Rectal smooth muscle tissue (tissue), 1 donor: ENCODE results near the gene BRD7.

Experiments used
- H3K27ac ChIP-seq: one replicate; pipeline ENCODE4 v1.7.0; 2013; ENCODE audit warnings: low read depth, low read length, inconsistent platforms
- H3K27me3 ChIP-seq: one replicate; pipeline ENCODE4 v1.7.0; 2013; ENCODE audit warnings: low read length; ENCODE audit not compliant: control insufficient read depth, insufficient read depth
- H3K36me3 ChIP-seq: one replicate; pipeline ENCODE4 v1.7.0; 2013; ENCODE audit warnings: low read length; ENCODE audit not compliant: control insufficient read depth, insufficient read depth
- H3K4me1 ChIP-seq: one replicate; pipeline ENCODE4 v1.7.0; 2013; ENCODE audit warnings: low read length; ENCODE audit not compliant: control insufficient read depth, insufficient read depth
- H3K4me3 ChIP-seq: one replicate; pipeline ENCODE4 v1.7.0; 2013; ENCODE audit warnings: low read length
- H3K9ac ChIP-seq: one replicate; pipeline ENCODE4 v1.7.0; 2013; ENCODE audit warnings: low read length

BRD7 gene

DNA sequence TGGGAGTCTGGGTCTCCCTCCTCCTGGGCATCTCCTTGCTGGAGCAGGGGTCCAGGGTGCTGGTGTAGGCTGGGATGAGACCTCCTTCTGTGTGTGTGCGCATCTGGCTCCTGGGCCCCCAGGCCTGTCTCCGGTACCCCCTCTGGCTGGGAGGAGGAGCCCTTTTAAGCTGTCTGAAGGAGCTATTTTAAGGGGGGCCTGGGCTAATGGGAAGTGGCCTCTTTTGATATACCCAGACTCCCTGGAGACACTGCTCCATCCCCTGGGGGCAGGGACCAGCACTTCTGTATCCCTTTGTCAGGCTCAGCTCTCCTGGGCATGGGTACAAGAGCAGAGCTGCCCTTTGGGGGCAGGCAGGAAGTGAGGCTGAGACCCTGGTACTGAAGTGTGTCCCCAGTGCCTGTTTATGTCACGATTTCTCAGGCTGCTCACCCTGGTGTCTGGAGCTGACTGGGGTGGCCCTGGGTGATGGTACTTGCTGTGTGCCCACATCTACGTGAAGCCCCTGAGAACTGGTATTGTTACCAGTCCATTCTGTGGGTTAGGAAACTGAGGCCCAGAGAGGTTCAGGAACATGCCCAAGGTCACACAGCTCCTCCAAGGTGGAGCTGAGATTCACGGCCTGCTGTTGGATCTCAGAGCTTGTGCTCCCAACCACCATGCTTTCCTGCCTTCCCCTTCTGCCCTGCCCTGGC lies 96.0 kb downstream of the BRD7 start:
- no peak overlapping the region for H3K4me3 ChIP-seq
- no peaks in the 10 kb centered on the region for H3K27me3 ChIP-seq
- H3K4me1 ChIP-seq = no peaks in the 10 kb centered on the region
- H3K9ac ChIP-seq = no peak overlapping the region
- no peaks in the 10 kb centered on the region for H3K36me3 ChIP-seq
- H3K27ac ChIP-seq = no peak overlapping the region

DNA sequence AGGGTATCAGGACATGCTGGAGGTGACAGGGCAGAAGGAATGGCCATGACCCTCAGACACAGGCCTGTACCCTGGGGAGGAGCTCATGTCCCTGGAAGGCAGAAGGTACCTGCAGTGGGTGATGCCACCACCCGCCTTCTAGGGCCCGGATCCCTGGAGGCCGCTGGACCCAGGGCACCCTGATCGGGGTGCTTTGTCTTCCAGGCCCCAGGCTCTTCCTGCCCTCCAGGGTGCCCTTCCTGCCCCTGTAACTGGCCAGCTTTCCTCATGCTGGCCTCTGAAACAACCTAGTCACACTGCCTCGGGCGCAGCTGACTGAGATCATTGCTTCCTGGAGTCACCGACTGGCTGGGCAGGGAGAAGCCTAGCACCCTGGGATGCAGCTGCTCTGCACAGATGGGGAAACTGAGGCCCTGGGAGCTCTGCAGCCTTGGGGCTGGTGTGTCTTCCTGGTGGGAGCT lies 96.6 kb downstream of the BRD7 start:
- Histone ChIP-seq H3K4me3 (no peak overlapping the region), H3K4me1 (no peaks in the 10 kb centered on the region), H3K9ac (no peak overlapping the region), H3K27ac (no peak overlapping the region), H3K36me3 (no peaks in the 10 kb centered on the region), H3K27me3 (no peaks in the 10 kb centered on the region)

DNA sequence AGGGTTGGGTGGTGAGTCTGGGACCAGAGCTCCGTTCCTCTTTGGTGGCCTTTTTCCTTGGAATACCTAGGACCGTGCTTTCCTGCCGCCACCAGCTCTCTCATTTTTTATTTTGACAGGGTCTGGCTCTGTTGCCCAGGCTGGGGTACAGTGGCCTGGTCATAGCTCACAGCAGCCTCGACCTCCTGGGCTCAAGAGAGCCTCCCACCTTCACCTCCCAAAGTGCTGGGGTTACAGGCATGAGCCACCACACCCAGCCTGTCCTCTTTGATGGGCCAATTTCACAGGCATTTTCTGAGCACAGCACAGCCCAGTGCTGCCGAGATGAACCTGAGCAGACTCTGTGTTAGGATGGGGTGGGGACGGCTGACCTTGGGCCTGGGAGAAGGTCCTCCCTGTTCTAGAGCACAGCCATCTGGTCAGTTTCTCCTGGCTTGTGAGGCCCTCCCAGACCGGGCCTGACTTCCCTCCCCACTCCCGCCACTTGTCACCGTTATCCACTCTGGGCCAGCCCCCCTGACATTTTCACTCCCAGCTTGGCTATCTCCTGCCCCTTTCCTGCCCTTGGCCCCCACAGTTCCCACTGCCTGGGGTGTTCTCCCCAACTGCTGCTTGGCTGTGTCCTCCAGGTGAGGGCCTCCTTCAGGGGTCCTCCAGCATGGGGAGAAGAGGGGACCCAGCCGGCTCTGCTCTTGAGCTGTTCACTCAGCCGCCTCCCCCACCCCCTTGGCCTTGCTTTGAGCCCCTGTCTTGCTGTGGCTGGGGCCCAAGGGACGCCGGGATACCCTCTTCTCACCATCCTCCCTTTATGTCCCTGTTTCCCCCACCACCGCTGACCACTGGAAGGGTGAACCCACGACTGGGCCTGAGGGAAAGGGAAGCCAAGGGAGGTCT lies 97.4 kb downstream of the BRD7 start:
- H3K4me1 ChIP-seq = no peaks in the 10 kb centered on the region
- H3K9ac ChIP-seq = no peak overlapping the region
- no peak overlapping the region for H3K27ac ChIP-seq
- no peaks in the 10 kb centered on the region for H3K36me3 ChIP-seq
- H3K27me3 ChIP-seq = no peaks in the 10 kb centered on the region
- no peak overlapping the region for H3K4me3 ChIP-seq

DNA sequence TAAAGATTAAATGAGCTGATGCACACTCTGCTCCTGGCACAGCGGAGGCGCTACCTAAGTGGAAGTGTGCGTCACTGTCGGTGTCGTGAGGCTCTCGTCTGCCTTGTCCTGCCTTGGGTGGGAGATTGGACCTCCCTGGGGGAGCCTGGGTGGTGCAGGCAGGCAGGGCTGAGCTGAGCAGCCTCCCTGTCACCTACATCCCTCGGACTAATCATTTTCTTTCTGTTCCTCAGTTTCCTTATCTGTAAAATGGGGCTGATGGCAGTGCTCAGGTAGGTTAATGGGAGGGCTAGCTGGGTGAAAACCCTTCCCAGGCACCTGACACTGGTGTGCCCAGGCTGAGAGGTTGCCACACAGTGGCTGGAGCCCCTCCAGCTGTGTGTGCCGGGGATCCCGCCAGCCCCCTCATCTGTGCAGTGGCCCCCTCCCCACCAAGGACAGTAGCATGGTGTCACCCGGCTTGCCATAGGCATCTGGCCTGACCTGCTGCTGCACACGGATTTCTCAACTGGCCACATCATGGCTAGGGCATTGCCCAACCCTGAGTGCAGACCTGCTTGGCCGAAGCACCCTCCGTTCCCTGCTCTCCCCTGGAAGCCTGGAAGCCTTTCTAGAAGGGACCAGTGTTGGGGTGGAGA lies 98.2 kb downstream of the BRD7 start:
- Histone ChIP-seq H3K4me3 (no peak overlapping the region), H3K27ac (no peak overlapping the region), H3K9ac (no peak overlapping the region), H3K36me3 (no peaks in the 10 kb centered on the region), H3K4me1 (no peaks in the 10 kb centered on the region), H3K27me3 (no peaks in the 10 kb centered on the region)

DNA sequence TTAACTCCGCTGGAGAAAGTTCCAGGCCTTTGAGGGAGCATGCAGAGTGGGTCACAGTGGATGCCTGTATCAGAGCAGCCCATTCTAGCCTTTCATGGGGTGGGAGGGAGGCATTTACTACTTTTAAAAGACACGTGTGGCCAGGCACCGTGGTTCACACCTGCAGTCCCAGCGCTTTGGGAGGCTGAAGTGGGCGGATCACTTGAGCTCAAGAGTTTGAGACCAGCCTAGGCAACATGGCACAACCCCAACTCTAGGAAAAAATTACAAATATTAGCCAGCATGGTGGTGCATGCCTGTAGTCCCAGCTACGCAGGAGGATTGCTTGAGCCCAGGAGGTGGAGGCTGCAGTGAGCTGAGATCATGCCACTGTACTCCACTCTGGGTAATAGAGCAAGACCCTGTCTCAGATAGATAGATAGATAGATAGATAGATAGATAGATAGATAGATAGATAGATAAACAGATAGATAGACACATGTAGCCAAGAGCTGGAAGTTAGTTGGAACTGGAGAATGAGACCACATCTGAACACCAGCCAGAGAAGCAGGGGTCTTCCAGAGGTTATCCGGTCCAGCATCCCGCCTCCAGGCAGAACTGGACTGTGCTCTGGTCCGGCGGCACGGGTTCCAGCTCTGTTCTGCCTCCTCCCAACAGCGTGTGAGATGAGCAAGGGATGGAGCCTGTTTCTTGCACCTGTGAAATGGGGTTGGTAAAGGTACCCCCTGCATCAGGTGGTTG lies 98.8 kb downstream of the BRD7 start:
- no peaks in the 10 kb centered on the region for H3K4me1 ChIP-seq
- H3K27me3 ChIP-seq = no peaks in the 10 kb centered on the region
- H3K4me3 ChIP-seq = no peak overlapping the region
- no peaks in the 10 kb centered on the region for H3K36me3 ChIP-seq
- H3K9ac ChIP-seq = no peak overlapping the region
- H3K27ac ChIP-seq = no peak overlapping the region

DNA sequence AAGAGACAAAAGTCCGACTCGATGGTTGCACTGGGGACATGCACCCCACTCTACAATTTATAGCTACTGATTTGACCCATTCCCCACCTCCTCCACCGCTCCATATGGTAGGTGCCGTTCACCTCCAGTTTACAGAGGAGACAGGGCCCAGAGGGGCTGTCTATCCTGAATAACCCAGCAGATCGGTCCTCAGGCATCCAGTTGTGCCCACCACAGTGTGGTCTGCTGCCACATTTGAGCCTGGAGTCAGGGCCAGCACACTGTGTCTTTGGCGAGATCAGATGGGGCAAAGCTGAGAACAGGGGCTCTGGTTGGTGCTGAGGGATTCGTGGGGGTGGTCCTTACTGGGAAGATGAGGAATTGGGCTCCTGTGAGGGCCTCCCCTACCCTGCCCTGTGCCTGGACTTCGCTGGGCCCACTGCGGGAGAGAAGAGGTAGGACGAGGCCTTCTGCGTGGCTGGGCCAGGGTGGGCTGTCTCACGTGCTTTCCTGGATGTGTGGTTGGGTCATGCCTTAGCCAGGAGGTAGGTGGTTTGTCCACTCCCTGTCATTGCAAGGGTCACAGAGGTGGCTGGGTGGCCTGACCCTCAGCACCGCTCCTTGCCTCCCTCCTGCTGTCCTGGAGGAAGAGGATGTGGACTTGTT lies 99.6 kb downstream of the BRD7 start:
- Histone ChIP-seq H3K4me1 (no peaks in the 10 kb centered on the region), H3K4me3 (no peak overlapping the region), H3K9ac (no peak overlapping the region), H3K27me3 (no peaks in the 10 kb centered on the region), H3K27ac (no peak overlapping the region), H3K36me3 (no peaks in the 10 kb centered on the region)

DNA sequence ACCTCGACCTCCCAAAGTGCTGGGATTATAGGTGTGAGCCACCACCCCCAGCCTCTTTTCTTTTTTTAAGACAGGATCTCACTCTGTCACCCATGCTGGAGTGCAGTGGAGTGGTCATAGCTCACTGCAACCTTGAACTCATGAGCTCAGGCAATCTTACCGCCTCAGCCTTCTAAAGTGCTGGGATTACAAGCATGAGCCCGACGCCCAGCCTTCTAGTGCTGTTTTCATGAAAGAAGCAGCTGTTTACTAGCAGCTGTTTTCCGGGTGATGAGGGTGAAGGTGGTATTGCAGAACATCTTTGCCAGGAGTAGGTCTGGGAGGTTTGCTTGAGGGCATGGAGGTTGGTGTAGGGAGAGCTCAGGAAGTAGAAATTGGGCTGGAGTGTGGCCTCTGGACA lies 100.4 kb downstream of the BRD7 start:
- H3K27me3 ChIP-seq = no peaks in the 10 kb centered on the region
- no peak overlapping the region for H3K27ac ChIP-seq
- no peaks in the 10 kb centered on the region for H3K4me1 ChIP-seq
- no peaks in the 10 kb centered on the region for H3K36me3 ChIP-seq
- no peak overlapping the region for H3K9ac ChIP-seq
- H3K4me3 ChIP-seq = no peak overlapping the region

DNA sequence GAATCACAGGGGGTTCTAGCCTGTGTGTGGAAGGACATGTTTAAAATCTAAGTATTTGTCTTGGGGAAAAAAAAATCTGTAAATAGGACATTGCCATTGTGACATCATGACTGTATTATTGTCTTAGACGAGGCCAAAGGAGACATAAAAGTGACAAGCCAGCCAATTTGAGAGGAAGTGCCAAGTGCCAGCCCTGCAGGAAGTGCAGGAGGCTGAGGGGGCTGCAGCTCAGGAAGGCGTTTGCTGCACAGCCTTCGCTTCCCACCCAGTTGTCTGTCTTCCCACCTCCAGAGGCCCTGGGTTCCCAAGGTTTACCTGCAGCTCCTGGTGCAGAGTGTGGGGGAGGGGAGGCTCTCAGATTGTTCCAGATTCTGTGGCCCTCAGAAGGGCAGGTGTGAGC lies 101.1 kb downstream of the BRD7 start:
- H3K4me1 ChIP-seq = no peaks in the 10 kb centered on the region
- no peaks in the 10 kb centered on the region for H3K27me3 ChIP-seq
- H3K4me3 ChIP-seq = no peak overlapping the region
- no peak overlapping the region for H3K27ac ChIP-seq
- no peak overlapping the region for H3K9ac ChIP-seq
- no peaks in the 10 kb centered on the region for H3K36me3 ChIP-seq

DNA sequence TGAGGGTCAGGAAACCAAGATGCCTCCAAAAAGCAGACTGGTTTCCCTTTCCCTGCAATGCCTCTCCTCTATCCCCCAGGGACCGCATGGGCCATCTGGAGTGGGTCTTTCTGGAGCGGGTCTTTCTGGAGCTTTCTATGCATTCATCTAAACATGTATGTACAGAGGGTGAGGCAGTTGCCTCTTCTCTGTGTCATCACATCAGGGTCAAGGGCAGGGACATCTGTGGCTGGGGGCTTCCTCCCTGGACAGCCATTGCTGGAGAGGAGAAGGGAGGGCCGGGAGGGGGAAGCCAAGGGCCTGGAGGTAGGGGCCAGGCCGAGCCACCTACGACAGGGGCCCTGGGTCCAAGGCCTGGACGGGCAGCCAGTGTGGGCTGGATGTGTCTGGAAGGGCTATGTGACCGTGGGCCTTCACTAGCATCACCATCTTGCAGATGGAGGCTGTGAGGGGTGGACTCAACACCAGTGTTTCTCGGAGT lies 101.6 kb downstream of the BRD7 start:
- H3K9ac ChIP-seq = no peak overlapping the region
- no peaks in the 10 kb centered on the region for H3K36me3 ChIP-seq
- no peaks in the 10 kb centered on the region for H3K27me3 ChIP-seq
- H3K4me3 ChIP-seq = no peak overlapping the region
- H3K27ac ChIP-seq = no peak overlapping the region
- H3K4me1 ChIP-seq = no peaks in the 10 kb centered on the region

DNA sequence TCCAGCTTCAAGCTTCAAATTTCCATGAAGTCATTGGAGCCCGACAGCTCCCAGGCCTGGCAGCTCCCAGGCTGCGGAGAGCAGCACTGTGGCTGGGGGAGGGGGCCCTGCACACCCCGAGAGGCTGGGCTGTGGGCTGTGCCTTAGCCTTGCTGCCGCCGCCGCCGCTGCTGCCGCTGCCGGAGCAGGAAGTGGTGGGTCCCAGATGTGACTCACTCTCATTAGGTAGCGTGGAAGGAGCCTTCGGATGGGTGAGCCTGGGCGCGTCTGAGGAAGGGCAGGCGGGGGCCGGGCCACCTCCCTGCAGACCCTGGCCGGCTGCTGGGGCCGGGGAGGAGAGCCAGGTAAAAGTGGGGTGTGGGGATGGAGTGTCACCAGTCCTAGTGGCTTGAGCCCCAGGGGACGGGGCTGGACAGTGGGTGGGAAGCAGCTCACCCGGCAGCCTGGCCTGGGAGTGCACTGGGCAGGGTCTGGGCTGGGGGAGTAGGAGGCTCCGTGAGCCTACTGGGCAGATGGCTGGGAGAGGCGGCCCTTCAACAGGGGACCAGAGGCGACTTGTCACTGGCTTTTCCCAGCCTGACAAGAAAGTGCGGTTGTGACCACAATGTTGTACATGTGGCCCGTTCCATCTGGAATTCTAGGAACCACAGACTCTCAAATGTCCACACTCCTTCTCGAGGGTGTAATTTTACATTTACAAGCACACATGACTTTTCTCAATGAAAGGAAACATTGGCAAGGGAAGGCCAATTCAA lies 102.3 kb downstream of the BRD7 start, which contains the start of gene ADCY7:
ADCY7 (plus strand) TSS at position 215 of the 755 bp plus-strand sequence. CDS start 21,629 bp downstream, outside the sequence.
- peak within 1 kb of the TSS; percentile 66 for H3K4me3 ChIP-seq

More for the DNA sequence above, 102.3 kb downstream of the BRD7 start, which contains the start of gene ADCY7:
- Histone ChIP-seq H3K9ac (no peak within 1 kb of the TSS), H3K36me3 (no peaks in the 10 kb centered on the region), H3K27ac (no peak within 1 kb of the TSS), H3K4me1 (no peaks in the 10 kb centered on the region), H3K27me3 (no peaks in the 10 kb centered on the region)
